Measurements from ENCODE around the gene PABPC1L. TPM values are rescaled to one million over a fixed set of nuclear protein-coding genes. Genes with fewer than 3 reads are reported as not detected.

The PABPC1L gene
- total RNA-seq, 6 donors from 2014 or later, result 15.7 to 130 (median 43.7) TPM

GRCh38 chr20:44950368-44950767, 40.5 kb downstream of the PABPC1L start:
- H3K9me3 ChIP-seq, result no peaks in the 10 kb centered on the region
- TF ChIP-seq POLR2A (IDR thresholded peaks at IDR 0.05) (no peak), CTCF (IDR thresholded peaks at IDR 0.05) (no peak), POLR2AphosphoS5 (IDR thresholded peaks at IDR 0.05) (no peak), EP300 (IDR thresholded peaks at IDR 0.05) (no peak)
- no peak for ATAC-seq (ENCODE audit: low FRiP score in 2 of 2)
- H3K27me3 ChIP-seq, result no peaks in the 10 kb centered on the region
- no peak overlapping the region for H3K27ac ChIP-seq
- peaks cover 0 to 3% (median 0%) of the 10 kb centered on the region in 4 donors for H3K4me1 ChIP-seq
- no peak for DNase-seq
- H3K4me3 ChIP-seq, result no peak overlapping the region
- H3K36me3 ChIP-seq, result peaks cover 5 to 100% (median 69%) of the 10 kb centered on the region in 4 donors
- 100% methylated on average over 1 of the region's 1 CpG for WGBS, 2 donors

- no peak for TF ChIP-seq POLR2AphosphoS5 (IDR thresholded peaks at IDR 0.05)
- no peak for TF ChIP-seq CTCF (IDR thresholded peaks at IDR 0.05)
- TF ChIP-seq EP300 (IDR thresholded peaks at IDR 0.05), result no peak
- TF ChIP-seq POLR2A (IDR thresholded peaks at IDR 0.05), result no peak
- no peaks in the 10 kb centered on the region for H3K27me3 ChIP-seq
- peaks cover 5 to 87% (median 66%) of the 10 kb centered on the region in 4 donors for H3K36me3 ChIP-seq
- no peak for ATAC-seq (ENCODE audit: low FRiP score in 2 of 2)
- H3K4me1 ChIP-seq, result peaks cover 0 to 3% (median 0%) of the 10 kb centered on the region in 4 donors
- no peaks in the 10 kb centered on the region for H3K9me3 ChIP-seq
- 79 to 80% methylated on average over 1 of the region's 1 CpG for WGBS, 2 donors
- H3K4me3 ChIP-seq, result no peak overlapping the region
- H3K27ac ChIP-seq, result no peak overlapping the region
- no peak for DNase-seq
These were observed 42.9 kb downstream of the PABPC1L start for GRCh38 chr20:44952731-44953130.

- ATAC-seq (ENCODE audit: low FRiP score in 2 of 2) (no peak), DNase-seq (no peak)
- H3K27me3 ChIP-seq, result no peaks in the 10 kb centered on the region
- WGBS, 2 donors, result 90% methylated on average over 5 of the region's 5 CpGs
- no peak overlapping the region for H3K4me3 ChIP-seq
- peaks cover 6 to 10% (median 8%) of the 10 kb centered on the region in 4 donors for H3K4me1 ChIP-seq
- TF ChIP-seq POLR2A (IDR thresholded peaks at IDR 0.05) (no peak), POLR2AphosphoS5 (IDR thresholded peaks at IDR 0.05) (no peak), EP300 (IDR thresholded peaks at IDR 0.05) (no peak), CTCF (IDR thresholded peaks at IDR 0.05) (no peak)
- peaks cover 5 to 72% (median 53%) of the 10 kb centered on the region in 4 donors for H3K36me3 ChIP-seq
- no peaks in the 10 kb centered on the region for H3K9me3 ChIP-seq
- H3K27ac ChIP-seq, result no peak overlapping the region
These were observed 44.4 kb downstream of the PABPC1L start for GRCh38 chr20:44954211-44954610.

- 76 to 78% methylated on average over 4 of the region's 4 CpGs for WGBS, 2 donors
- peaks cover 5 to 62% (median 46%) of the 10 kb centered on the region in 4 donors for H3K36me3 ChIP-seq
- ATAC-seq (ENCODE audit: low FRiP score in 2 of 2) (no peak), DNase-seq (no peak)
- H3K27ac ChIP-seq, result no peak overlapping the region
- TF ChIP-seq POLR2AphosphoS5 (IDR thresholded peaks at IDR 0.05) (no peak), CTCF (IDR thresholded peaks at IDR 0.05) (no peak), EP300 (IDR thresholded peaks at IDR 0.05) (no peak), POLR2A (IDR thresholded peaks at IDR 0.05) (no peak)
- H3K4me3 ChIP-seq, result no peak overlapping the region
- no peaks in the 10 kb centered on the region for H3K9me3 ChIP-seq
- H3K27me3 ChIP-seq, result no peaks in the 10 kb centered on the region
- H3K4me1 ChIP-seq, result peaks cover 9 to 14% (median 13%) of the 10 kb centered on the region in 4 donors
These were observed 45.4 kb downstream of the PABPC1L start for GRCh38 chr20:44955270-44955669.

- 91 to 94% methylated on average over 3 of the region's 3 CpGs for WGBS, 2 donors
These were observed 46.5 kb downstream of the PABPC1L start for GRCh38 chr20:44956410-44956809.

More at GRCh38 chr20:44956410-44956809, 46.5 kb downstream of the PABPC1L start:
- Histone ChIP-seq H3K9me3 (no peaks in the 10 kb centered on the region), H3K4me1 (peaks cover 14 to 18% (median 17%) of the 10 kb centered on the region in 4 donors), H3K27me3 (no peaks in the 10 kb centered on the region), H3K27ac (no peak overlapping the region), H3K4me3 (no peak overlapping the region), H3K36me3 (peaks cover 0 to 50% (median 35%) of the 10 kb centered on the region in 4 donors)
- ATAC-seq (ENCODE audit: low FRiP score in 2 of 2) (no peak), DNase-seq (no peak)
- TF ChIP-seq CTCF (IDR thresholded peaks at IDR 0.05) (no peak), EP300 (IDR thresholded peaks at IDR 0.05) (no peak), POLR2A (IDR thresholded peaks at IDR 0.05) (no peak), POLR2AphosphoS5 (IDR thresholded peaks at IDR 0.05) (no peak)

Data from upper lobe of left lung (tissue), 6 donors.